ENCODE measurements around the gene FLCN. TPM values are rescaled to one million over a fixed set of nuclear protein-coding genes. Genes with fewer than 3 reads are reported as not detected.

Gene FLCN
- total RNA-seq, 1 experiment from 2014 or later: 35.3 TPM

- Mint-ChIP-seq H3K27me3 (ENCODE audit: unreplicated experiment) (no peaks in the 10 kb centered on the region), H3K27ac (ENCODE audit: unreplicated experiment) (peak within 1 kb of the TSS; percentile 79), H3K4me3 (ENCODE audit: low read depth, unreplicated experiment) (peak within 1 kb of the TSS; percentile 70), H3K4me1 (ENCODE audit: low read depth, unreplicated experiment) (no peaks in the 10 kb centered on the region), H3K36me3 (ENCODE audit: insufficient read depth, unreplicated experiment) (peaks cover 30% of the 10 kb centered on the region), H3K9me3 (ENCODE audit: low read depth, unreplicated experiment) (no peaks in the 10 kb centered on the region)
- no TSS peak for BruUV-seq (replicated peaks)
- intact Hi-C loops (cut with micrococcal nuclease; ENCODE audit: unreplicated experiment): no loop called here
- peak; percentile 86 for DNase-seq
- TF ChIP-seq, protein P1, sequence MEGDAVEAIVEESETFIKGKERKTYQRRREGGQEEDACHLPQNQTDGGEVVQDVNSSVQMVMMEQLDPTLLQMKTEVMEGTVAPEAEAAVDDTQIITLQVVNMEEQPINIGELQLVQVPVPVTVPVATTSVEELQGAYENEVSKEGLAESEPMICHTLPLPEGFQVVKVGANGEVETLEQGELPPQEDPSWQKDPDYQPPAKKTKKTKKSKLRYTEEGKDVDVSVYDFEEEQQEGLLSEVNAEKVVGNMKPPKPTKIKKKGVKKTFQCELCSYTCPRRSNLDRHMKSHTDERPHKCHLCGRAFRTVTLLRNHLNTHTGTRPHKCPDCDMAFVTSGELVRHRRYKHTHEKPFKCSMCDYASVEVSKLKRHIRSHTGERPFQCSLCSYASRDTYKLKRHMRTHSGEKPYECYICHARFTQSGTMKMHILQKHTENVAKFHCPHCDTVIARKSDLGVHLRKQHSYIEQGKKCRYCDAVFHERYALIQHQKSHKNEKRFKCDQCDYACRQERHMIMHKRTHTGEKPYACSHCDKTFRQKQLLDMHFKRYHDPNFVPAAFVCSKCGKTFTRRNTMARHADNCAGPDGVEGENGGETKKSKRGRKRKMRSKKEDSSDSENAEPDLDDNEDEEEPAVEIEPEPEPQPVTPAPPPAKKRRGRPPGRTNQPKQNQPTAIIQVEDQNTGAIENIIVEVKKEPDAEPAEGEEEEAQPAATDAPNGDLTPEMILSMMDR (IDR thresholded peaks at IDR 0.05; ENCODE audit: unreplicated experiment): no peak
- CTCF ChIA-PET: interaction anchor here (1.3 kb wide), 1 partner anchor 209 kb away, joined by 5 read pairs; no protein-coding TSS in a partner anchor
Measured at GRCh38 chr17:17206124-17206912, 30.6 kb downstream of the FLCN start, which contains the start of gene PLD6. Gene PLD6 (minus strand): TSS chr17:17206333. CDS start chr17:17206286, 47 bp downstream.

- H3K36me3 Mint-ChIP-seq (ENCODE audit: insufficient read depth, unreplicated experiment): peaks cover 30% of the 10 kb centered on the region
- H3K4me3 Mint-ChIP-seq (ENCODE audit: low read depth, unreplicated experiment): peak overlapping the region; percentile 70
- peak; percentile 58 for DNase-seq
- BruUV-seq (replicated peaks): no TSS peak
- TF ChIP-seq, protein P1 (IDR thresholded peaks at IDR 0.05; ENCODE audit: unreplicated experiment): no peak
- CTCF ChIA-PET: interaction anchor here (1.3 kb wide), 1 partner anchor 208 kb away, joined by 5 read pairs; no protein-coding TSS in a partner anchor
- peak overlapping the region; percentile 23 for H3K27ac Mint-ChIP-seq (ENCODE audit: unreplicated experiment)
- intact Hi-C loops (cut with micrococcal nuclease; ENCODE audit: unreplicated experiment): no loop called here
- H3K27me3 Mint-ChIP-seq (ENCODE audit: unreplicated experiment): no peaks in the 10 kb centered on the region
- H3K4me1 Mint-ChIP-seq (ENCODE audit: low read depth, unreplicated experiment): no peaks in the 10 kb centered on the region
- H3K9me3 Mint-ChIP-seq (ENCODE audit: low read depth, unreplicated experiment): no peaks in the 10 kb centered on the region
Measured at GRCh38 chr17:17205368-17206123, 31.4 kb downstream of the FLCN start.

- no peak for DNase-seq
- Mint-ChIP-seq H3K4me3 (ENCODE audit: low read depth, unreplicated experiment) (peak overlapping the region; percentile 70), H3K4me1 (ENCODE audit: low read depth, unreplicated experiment) (no peaks in the 10 kb centered on the region), H3K27ac (ENCODE audit: unreplicated experiment) (peak overlapping the region; percentile 23), H3K27me3 (ENCODE audit: unreplicated experiment) (no peaks in the 10 kb centered on the region), H3K36me3 (ENCODE audit: insufficient read depth, unreplicated experiment) (peaks cover 30% of the 10 kb centered on the region), H3K9me3 (ENCODE audit: low read depth, unreplicated experiment) (no peaks in the 10 kb centered on the region)
- CTCF ChIA-PET: interaction anchor here (1.3 kb wide), 1 partner anchor 207 kb away, joined by 5 read pairs; no protein-coding TSS in a partner anchor
- intact Hi-C loops (cut with micrococcal nuclease; ENCODE audit: unreplicated experiment): no loop called here
- BruUV-seq (replicated peaks): TSS peak; percentile 7
- TF ChIP-seq, protein P1 (IDR thresholded peaks at IDR 0.05; ENCODE audit: unreplicated experiment): no peak
Measured at GRCh38 chr17:17204635-17205231, 32.2 kb downstream of the FLCN start.

- CTCF ChIA-PET: no interaction called here
- DNase-seq: no peak
- H3K9me3 Mint-ChIP-seq (ENCODE audit: low read depth, unreplicated experiment): no peaks in the 10 kb centered on the region
- no peaks in the 10 kb centered on the region for H3K27me3 Mint-ChIP-seq (ENCODE audit: unreplicated experiment)
- intact Hi-C loops (cut with micrococcal nuclease; ENCODE audit: unreplicated experiment): no loop called here
- H3K27ac Mint-ChIP-seq (ENCODE audit: unreplicated experiment): no peak overlapping the region
- H3K36me3 Mint-ChIP-seq (ENCODE audit: insufficient read depth, unreplicated experiment): peaks cover 30% of the 10 kb centered on the region
- H3K4me1 Mint-ChIP-seq (ENCODE audit: low read depth, unreplicated experiment): no peaks in the 10 kb centered on the region
- peak overlapping the region; percentile 70 for H3K4me3 Mint-ChIP-seq (ENCODE audit: low read depth, unreplicated experiment)
- no TSS peak for BruUV-seq (replicated peaks)
- TF ChIP-seq, protein P1 (IDR thresholded peaks at IDR 0.05; ENCODE audit: unreplicated experiment): no peak
Measured at GRCh38 chr17:17204041-17204591, 32.9 kb downstream of the FLCN start.

All from Calu3 (cell line).